Neural progenitor cell (in vitro differentiated cells): ENCODE measurements around the gene UNC80. TPM values are rescaled to one million over a fixed set of nuclear protein-coding genes. Genes with fewer than 3 reads are reported as not detected.

Experiments used
- DNase-seq: peaks from one replicate; pipeline ENCODE4 v3.0.0-alpha.2; 2016; ENCODE audit warnings: low spot score
- H2AFZ ChIP-seq: fragments of 200-600 bp; sonication (generic); replicated peaks from 2 replicates; pipeline ENCODE4 v1.6.1; 2016; ENCODE audit warnings: antibody characterized with exemption
- H3F3A ChIP-seq: fragments of 200-600 bp; sonication (generic); 2 replicates; pipeline ENCODE4 v1.6.1; 2016; ENCODE audit warnings: antibody characterized with exemption, low read depth
- H3K27ac ChIP-seq: fragments of 200-600 bp; sonication (generic); 2 replicates; pipeline ENCODE4 v1.5.1; 2016; ENCODE audit warnings: mild to moderate bottlenecking
- H3K27me3 ChIP-seq: fragments of 200-600 bp; sonication (generic); 2 replicates; pipeline ENCODE4 v1.6.1; 2016; ENCODE audit warnings: mild to moderate bottlenecking, moderate library complexity
- H3K36me3 ChIP-seq: fragments of 200-600 bp; sonication (generic); 2 replicates; pipeline ENCODE4 v1.5.1; 2016
- H3K4me1 ChIP-seq: fragments of 200-600 bp; sonication (generic); 2 replicates; pipeline ENCODE4 v1.6.1; 2016; ENCODE audit warnings: mixed run types
- H3K4me2 ChIP-seq: fragments of 200-600 bp; sonication (generic); 2 replicates; pipeline ENCODE4 v1.6.1; 2016
- H3K4me3 ChIP-seq: fragments of 200-600 bp; sonication (generic); 2 replicates; pipeline ENCODE4 v1.5.1; 2016
- H3K79me2 ChIP-seq: fragments of 200-600 bp; sonication (generic); 2 replicates; pipeline ENCODE4 v1.6.1; 2016; ENCODE audit warnings: low read depth
- H3K9ac ChIP-seq: fragments of 200-600 bp; sonication (generic); 2 replicates; pipeline ENCODE4 v1.6.1; 2016
- H3K9me3 ChIP-seq: fragments of 200-600 bp; sonication (generic); 2 replicates; pipeline ENCODE4 v1.5.1; 2016; ENCODE audit warnings: low read depth
- H4K20me1 ChIP-seq: fragments of 200-600 bp; sonication (generic); 2 replicates; pipeline ENCODE4 v1.6.1; 2016; ENCODE audit warnings: low read depth
- H3K27ac Mint-ChIP-seq: 3 replicates; pipeline ENCODE4 v1.8.0; 2021; ENCODE audit warnings: mixed read lengths
- H3K27me3 Mint-ChIP-seq: 2 replicates; pipeline ENCODE4 v1.8.0; 2022; ENCODE audit warnings: low read depth, mild to moderate bottlenecking, inconsistent platforms, moderate library complexity, mixed read lengths; ENCODE audit not compliant: insufficient read depth
- H3K36me3 Mint-ChIP-seq: 3 replicates; pipeline ENCODE4 v1.8.0; 2021; ENCODE audit warnings: mixed read lengths
- H3K4me1 Mint-ChIP-seq: 3 replicates; pipeline ENCODE4 v1.8.0; 2021; ENCODE audit warnings: mixed read lengths
- H3K4me3 Mint-ChIP-seq: 3 replicates; pipeline ENCODE4 v1.8.0; 2021; ENCODE audit warnings: mild to moderate bottlenecking, moderate library complexity, mixed read lengths
- H3K9me3 Mint-ChIP-seq: 3 replicates; pipeline ENCODE4 v1.8.0; 2020; ENCODE audit warnings: mixed read lengths
- CTCF ChIP-seq: fragments of 200-600 bp; sonication (generic); IDR thresholded peaks from 2 replicates; pipeline ENCODE4 v1.5.1; 2017; ENCODE audit warnings: antibody characterized with exemption, mild to moderate bottlenecking
- EZH2 ChIP-seq: fragments of 200-600 bp; sonication (generic); IDR thresholded peaks from 2 replicates; pipeline ENCODE4 v1.6.1; 2017; ENCODE audit warnings: antibody characterized with exemption, mild to moderate bottlenecking, moderate library complexity
- EZH2phosphoT487 ChIP-seq: fragments of 200-600 bp; sonication (generic); IDR thresholded peaks from 2 replicates; pipeline ENCODE4 v1.6.1; 2017; ENCODE audit warnings: antibody characterized with exemption
- total RNA-seq: library from RNA; depleted of rRNA; stranded (reverse); fragments of >200 nt; gene quantifications from 2 replicates; pipeline ENCODE4 v1.2.3, GENCODE V29; 2015; ENCODE audit warnings: low replicate concordance

Gene UNC80
- total RNA-seq, 1 donor from 2014 or later = 1.9 TPM

- no peaks in the 10 kb centered on the region for H3F3A ChIP-seq
- no peak overlapping the region for H2AFZ ChIP-seq
- no peaks in the 10 kb centered on the region for H3K36me3 Mint-ChIP-seq
- H3K9me3 ChIP-seq = no peaks in the 10 kb centered on the region
- DNase-seq = no peak
- no peaks in the 10 kb centered on the region for H3K9me3 Mint-ChIP-seq
- H3K4me3 ChIP-seq = no peak overlapping the region
- H3K27me3 Mint-ChIP-seq = no peaks in the 10 kb centered on the region
- no peaks in the 10 kb centered on the region for H3K4me1 Mint-ChIP-seq
- no peaks in the 10 kb centered on the region for H3K79me2 ChIP-seq
- no peak overlapping the region for H3K27ac ChIP-seq
- H3K27ac Mint-ChIP-seq = no peak overlapping the region
- no peaks in the 10 kb centered on the region for H4K20me1 ChIP-seq
- H3K9ac ChIP-seq = no peak overlapping the region
- H3K36me3 ChIP-seq = no peaks in the 10 kb centered on the region
- no peaks in the 10 kb centered on the region for H3K4me1 ChIP-seq
- no peak overlapping the region for H3K4me3 Mint-ChIP-seq
- H3K4me2 ChIP-seq = no peak overlapping the region
- no peaks in the 10 kb centered on the region for H3K27me3 ChIP-seq
- TF ChIP-seq CTCF = no peak
- no peak for TF ChIP-seq EZH2
- no peak for TF ChIP-seq EZH2phosphoT487
These were observed 222.3 kb downstream of the UNC80 start for GRCh38 chr2:209993968-209994367.

- peaks cover 2% of the 10 kb centered on the region for H3K9me3 Mint-ChIP-seq
- Histone ChIP-seq H3K36me3 (no peaks in the 10 kb centered on the region), H3K79me2 (peaks cover 12% of the 10 kb centered on the region), H3K27ac (no peak overlapping the region), H4K20me1 (peaks cover 7% of the 10 kb centered on the region), H2AFZ (no peak overlapping the region), H3K27me3 (no peaks in the 10 kb centered on the region), H3F3A (no peaks in the 10 kb centered on the region), H3K4me1 (peaks cover 4% of the 10 kb centered on the region), H3K9me3 (no peaks in the 10 kb centered on the region), H3K4me2 (no peak overlapping the region), H3K9ac (no peak overlapping the region), H3K4me3 (no peak overlapping the region)
- H3K36me3 Mint-ChIP-seq = no peaks in the 10 kb centered on the region
- peaks cover 11% of the 10 kb centered on the region for H3K4me1 Mint-ChIP-seq
- no peak overlapping the region for H3K27ac Mint-ChIP-seq
- H3K27me3 Mint-ChIP-seq = peaks cover 5% of the 10 kb centered on the region
- TF ChIP-seq CTCF (no peak), EZH2 (no peak), EZH2phosphoT487 (no peak)
- no peak for DNase-seq
- H3K4me3 Mint-ChIP-seq = no peak overlapping the region
These were observed 227.0 kb downstream of the UNC80 start for GRCh38 chr2:209998596-209998995.

GRCh38 chr2:210000464-210001324, 229.1 kb downstream of the UNC80 start:
- H3K36me3 Mint-ChIP-seq = no peaks in the 10 kb centered on the region
- H2AFZ ChIP-seq = no peak overlapping the region

More at GRCh38 chr2:210000464-210001324, 229.1 kb downstream of the UNC80 start:
- H3K27me3 ChIP-seq = no peaks in the 10 kb centered on the region
- H3K9me3 Mint-ChIP-seq = peaks cover 2% of the 10 kb centered on the region
- H3K4me3 Mint-ChIP-seq = no peak overlapping the region
- H3K27ac Mint-ChIP-seq = peak overlapping the region; percentile 68
- H3K27ac ChIP-seq = no peak overlapping the region
- TF ChIP-seq EZH2 = no peak
- no peak for TF ChIP-seq CTCF
- no peak for TF ChIP-seq EZH2phosphoT487
- peaks cover 14% of the 10 kb centered on the region for H3K4me1 ChIP-seq
- H4K20me1 ChIP-seq = peaks cover 22% of the 10 kb centered on the region
- H3K4me3 ChIP-seq = no peak overlapping the region
- H3K4me1 Mint-ChIP-seq = peaks cover 20% of the 10 kb centered on the region
- H3K36me3 ChIP-seq = no peaks in the 10 kb centered on the region
- H3K4me2 ChIP-seq = no peak overlapping the region
- no peaks in the 10 kb centered on the region for H3F3A ChIP-seq
- H3K9ac ChIP-seq = no peak overlapping the region
- H3K9me3 ChIP-seq = no peaks in the 10 kb centered on the region
- H3K27me3 Mint-ChIP-seq = peaks cover 5% of the 10 kb centered on the region
- H3K79me2 ChIP-seq = peaks cover 33% of the 10 kb centered on the region
- DNase-seq = no peak
